Measurements from ENCODE around the gene UBE2E2.

Gene UBE2E2

GRCh38 chr3:23442598-23443383 lies 239.7 kb downstream of the UBE2E2 start:
- DNase-seq (ENCODE audit: low spot score) = no peak

- no peak for DNase-seq (ENCODE audit: low spot score)
Observed at GRCh38 chr3:23444386-23444785, 241.3 kb downstream of the UBE2E2 start.

DNA sequence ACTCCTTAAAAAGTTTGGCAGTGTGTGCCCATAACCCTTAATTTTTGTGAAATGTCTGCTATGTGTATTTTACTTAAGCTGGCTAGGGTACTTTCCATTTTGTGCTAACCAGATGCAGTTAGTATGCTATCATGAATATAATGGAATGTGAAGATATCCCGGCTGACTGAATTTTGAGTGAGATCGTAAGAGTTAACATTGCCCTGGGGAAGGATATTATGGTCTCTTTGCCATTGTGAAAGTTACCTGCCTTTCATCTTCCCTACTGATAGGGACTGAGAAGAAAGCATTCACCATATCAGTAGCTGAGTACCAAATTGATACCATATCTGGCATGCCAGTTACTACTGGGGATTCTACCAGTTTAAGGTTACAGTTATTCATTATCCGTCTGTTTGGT lies 243.2 kb downstream of the UBE2E2 start:
- no peak for DNase-seq (ENCODE audit: low spot score)

DNA sequence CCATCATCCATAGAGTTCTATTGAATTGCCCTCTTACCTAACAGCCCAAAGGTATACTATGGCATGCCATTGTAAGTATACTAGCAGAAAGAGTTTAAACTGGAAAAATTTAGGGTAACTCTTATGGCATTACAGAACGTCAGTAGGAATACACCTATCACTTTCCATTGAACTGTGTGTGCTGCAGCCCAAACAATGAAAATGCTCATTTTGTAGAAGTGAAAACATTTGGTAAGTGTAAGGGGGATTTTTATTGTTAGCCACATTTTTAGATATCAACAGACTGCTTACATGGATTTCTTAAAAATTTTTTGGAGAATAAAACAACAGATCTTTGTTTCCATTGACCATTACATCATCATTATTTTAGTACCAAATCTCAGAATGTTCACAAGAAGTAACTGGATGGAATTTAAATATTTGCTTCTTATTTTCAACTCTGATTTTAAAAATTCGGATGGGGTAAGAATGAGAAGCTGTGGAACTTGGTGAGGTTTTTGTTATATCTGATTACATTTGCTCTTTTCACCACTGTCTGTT lies 245.9 kb downstream of the UBE2E2 start:
- no peak for DNase-seq (ENCODE audit: low spot score)

- DNase-seq (ENCODE audit: low spot score) = no peak
Observed at GRCh38 chr3:23450051-23450450, 246.9 kb downstream of the UBE2E2 start.

DNA sequence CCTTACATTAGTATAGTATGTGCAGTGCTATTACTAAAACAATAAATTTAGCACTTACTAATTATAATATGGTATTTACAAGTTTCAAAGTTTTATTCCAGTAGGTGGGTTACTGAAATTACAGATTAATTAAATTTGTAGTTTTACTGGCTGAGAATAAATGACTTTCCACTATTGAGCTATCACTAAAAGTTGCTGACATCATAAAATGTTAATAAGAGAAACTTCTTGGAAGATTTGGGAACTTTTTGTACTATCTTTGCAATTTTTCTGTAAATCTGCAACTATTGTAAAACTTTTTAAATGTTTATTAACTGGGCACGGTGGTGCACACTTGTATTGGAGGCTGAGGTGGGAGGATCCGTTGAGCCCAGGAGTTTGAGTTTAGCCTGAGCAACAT lies 247.7 kb downstream of the UBE2E2 start:
- no peak for DNase-seq (ENCODE audit: low spot score)

GRCh38 chr3:23452408-23452807 lies 249.3 kb downstream of the UBE2E2 start:
- DNase-seq (ENCODE audit: low spot score) = no peak

GRCh38 chr3:23455084-23455483 lies 252.0 kb downstream of the UBE2E2 start:
- no peak for DNase-seq (ENCODE audit: low spot score)

DNA sequence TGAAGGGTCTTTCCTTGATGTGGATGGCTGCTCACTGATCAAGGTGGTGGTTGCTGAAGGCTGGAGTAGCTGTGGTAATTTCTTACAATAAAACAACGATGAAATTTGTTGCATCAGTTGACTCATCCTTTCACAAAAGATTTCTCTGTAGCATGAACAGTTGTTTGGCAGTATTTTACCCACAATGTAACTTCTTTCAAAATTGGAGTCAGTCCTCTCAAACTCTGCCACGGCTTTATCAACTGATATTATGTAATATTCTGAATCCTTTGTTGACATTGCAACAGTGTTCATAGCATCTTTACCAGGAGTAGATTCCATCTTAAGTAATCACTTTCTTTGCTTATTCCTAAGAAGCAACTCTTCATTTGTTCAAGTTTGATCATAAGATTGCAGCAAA lies 252.6 kb downstream of the UBE2E2 start:
- no peak for DNase-seq (ENCODE audit: low spot score)

DNA sequence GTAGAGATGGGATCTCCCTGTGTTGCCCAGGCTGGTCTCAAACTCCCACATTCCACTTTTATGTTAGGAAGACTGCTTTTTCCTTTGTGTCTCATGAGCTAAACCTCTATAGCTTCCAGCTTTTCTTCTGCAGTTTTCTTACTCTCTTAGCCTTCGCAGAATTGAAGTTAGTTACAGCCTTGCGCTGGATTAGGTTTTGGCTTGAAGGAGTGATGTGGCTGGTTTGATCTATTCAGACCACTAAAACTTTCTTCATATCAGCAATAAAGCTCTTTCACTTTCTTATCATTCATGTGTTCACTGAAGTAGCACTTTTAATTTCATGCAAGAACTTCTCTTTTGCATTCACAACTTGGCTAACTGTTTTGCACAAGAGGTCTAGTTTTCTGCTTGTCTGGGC lies 254.6 kb downstream of the UBE2E2 start:
- no peak for DNase-seq (ENCODE audit: low spot score)

DNA sequence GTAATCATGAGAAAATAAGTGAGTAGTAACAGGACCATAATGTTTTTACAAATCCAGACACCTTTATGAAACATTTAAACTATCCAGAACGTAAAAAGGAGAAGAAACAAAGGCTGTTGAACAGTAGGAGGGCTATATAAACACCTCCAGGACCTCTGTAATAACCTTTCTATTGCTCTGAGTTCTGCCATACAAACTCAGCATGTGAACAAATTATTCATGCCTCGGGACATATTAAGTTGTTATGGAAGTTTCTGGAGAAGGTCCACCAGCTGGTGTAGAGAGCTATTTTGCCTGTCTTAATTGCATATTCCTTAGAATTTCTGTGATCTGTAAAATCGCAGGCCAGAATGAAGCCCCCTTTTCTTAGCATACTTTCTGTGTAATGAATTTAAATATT lies 256.3 kb downstream of the UBE2E2 start:
- DNase-seq (ENCODE audit: low spot score) = no peak

- no peak for DNase-seq (ENCODE audit: low spot score)
Observed at GRCh38 chr3:23459889-23460546, 256.9 kb downstream of the UBE2E2 start.

GRCh38 chr3:23461069-23461468 lies 257.9 kb downstream of the UBE2E2 start:
- DNase-seq (ENCODE audit: low spot score) = no peak

GRCh38 chr3:23463791-23464190 lies 260.7 kb downstream of the UBE2E2 start:
- DNase-seq (ENCODE audit: low spot score) = no peak

GRCh38 chr3:23465569-23465968 lies 262.4 kb downstream of the UBE2E2 start:
- DNase-seq (ENCODE audit: low spot score) = no peak

DNA sequence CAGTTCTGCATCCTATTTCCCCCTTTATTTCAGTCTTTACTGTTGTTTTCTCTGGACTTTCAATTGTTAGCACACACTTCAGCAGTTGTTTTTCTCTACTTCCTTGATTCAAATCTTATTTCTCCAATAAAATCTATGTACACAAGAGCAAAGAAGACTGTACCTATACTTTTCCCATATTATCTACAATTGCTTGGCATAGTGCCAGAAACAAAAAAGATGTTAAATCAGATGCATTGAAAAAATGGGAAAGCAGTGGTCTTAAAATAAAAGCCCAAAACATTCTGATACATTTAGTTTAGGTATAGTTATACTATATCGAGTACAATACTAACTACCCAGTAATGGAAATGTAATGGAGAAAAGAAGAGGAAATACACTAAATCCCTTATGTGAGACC lies 265.1 kb downstream of the UBE2E2 start:
- no peak for DNase-seq (ENCODE audit: low spot score)

GRCh38 chr3:23474580-23475357 lies 271.6 kb downstream of the UBE2E2 start:
- no peak for DNase-seq (ENCODE audit: low spot score)

GRCh38 chr3:23475446-23475845 lies 272.3 kb downstream of the UBE2E2 start:
- DNase-seq (ENCODE audit: low spot score) = no peak

DNA sequence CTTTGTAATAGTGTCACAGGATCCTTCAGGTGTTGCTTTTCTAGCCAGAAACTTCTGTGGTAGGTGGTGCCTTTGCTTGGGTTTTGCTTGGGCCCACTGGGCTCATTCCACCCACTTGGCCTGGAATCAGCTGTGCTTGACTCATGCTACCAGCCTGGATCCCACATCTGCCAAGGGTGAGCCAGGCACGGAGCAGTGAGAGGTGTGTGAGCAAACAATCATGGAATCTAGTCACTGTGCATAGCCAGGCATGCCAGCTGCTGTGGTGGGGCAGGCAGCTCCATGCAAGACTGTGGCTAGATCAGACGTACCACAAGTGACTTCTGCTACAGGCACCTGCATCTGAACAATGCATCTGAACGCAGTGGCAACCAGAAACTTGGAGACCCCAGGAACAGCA lies 275.9 kb downstream of the UBE2E2 start:
- DNase-seq (ENCODE audit: low spot score) = no peak

GRCh38 chr3:23479615-23480328 lies 276.6 kb downstream of the UBE2E2 start:
- no peak for DNase-seq (ENCODE audit: low spot score)

- DNase-seq (ENCODE audit: low spot score) = no peak
Observed at GRCh38 chr3:23480329-23480714, 277.2 kb downstream of the UBE2E2 start.

GRCh38 chr3:23481011-23481615 lies 278.0 kb downstream of the UBE2E2 start:
- no peak for DNase-seq (ENCODE audit: low spot score)

Measured in LoVo (cell line).